ENCODE data around the gene NPDC1. TPM values are rescaled to one million over a fixed set of nuclear protein-coding genes. Genes with fewer than 3 reads are reported as not detected.

The NPDC1 gene
- total RNA-seq, 2 experiments from 2014 or later = 82.8 to 89.2 TPM

DNA sequence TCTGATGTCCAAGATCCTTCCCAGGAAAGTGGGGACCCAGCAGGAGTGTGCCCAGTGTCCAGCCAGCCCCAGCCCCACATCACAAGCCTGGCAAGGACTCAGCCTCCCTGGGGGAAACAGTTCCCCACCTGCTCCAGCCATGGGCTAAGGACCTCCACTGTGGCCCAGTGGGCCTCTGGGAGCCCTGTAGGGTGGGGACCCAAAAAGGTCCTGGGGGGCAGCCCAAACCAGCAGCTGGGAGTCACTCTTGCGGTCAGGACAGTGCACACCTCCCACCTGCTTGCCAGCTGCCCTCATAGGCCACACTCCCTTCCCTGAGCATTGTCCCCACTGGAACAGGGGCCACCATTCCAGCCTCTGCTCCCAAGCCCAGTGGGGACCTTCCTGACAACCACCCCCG is 19.6 kb downstream of the NPDC1 start:
- Mint-ChIP-seq H3K27ac (no peak overlapping the region), H3K4me3 (peak overlapping the region; percentile 37), H3K27me3 (no peaks in the 10 kb centered on the region), H3K36me3 (ENCODE audit: low read depth) (peaks cover 5% of the 10 kb centered on the region), H3K9me3 (no peaks in the 10 kb centered on the region), H3K4me1 (peaks cover 35% of the 10 kb centered on the region)
- DNase-seq = no peak
- CTCF ChIA-PET = interaction anchor here (0.8 to 7.3 kb wide), 4 partner anchors 9 to 214 kb away, joined by 3 to 105 read pairs (median 12); partner anchors contain the start of gene SAPCD2
- POLR2A ChIA-PET = interaction anchor here (0.9 to 2.3 kb wide), 6 partner anchors 9 to 40 kb away, joined by 3 to 12 read pairs (median 4); partner anchors contain the start of gene CLIC3

DNA sequence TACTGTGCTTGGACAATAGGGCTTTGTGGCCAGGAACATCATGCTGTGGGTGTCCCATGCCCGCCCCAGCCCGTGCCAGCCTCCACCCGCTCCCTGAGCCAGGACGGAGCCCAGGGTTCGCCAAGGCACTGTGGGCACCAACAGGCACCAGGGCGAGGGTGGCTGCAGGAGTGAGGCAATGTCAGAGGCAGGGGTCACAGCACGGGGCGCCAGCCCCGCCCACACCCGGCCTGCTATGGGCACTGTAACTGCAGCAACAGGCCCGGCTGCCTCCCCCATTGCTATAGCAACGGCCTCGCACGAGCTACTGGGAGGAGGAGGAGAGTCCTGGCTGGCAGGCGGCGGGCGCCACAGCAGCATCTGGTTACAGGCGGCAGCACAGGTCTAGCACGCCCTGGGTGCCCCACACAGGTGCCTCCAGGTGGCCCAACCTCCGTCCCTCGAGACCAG is 20.4 kb downstream of the NPDC1 start:
- peaks cover under 1% of the 10 kb centered on the region for H3K36me3 Mint-ChIP-seq (ENCODE audit: low read depth)
- no peaks in the 10 kb centered on the region for H3K9me3 Mint-ChIP-seq
- H3K27ac Mint-ChIP-seq = no peak overlapping the region
- no peak overlapping the region for H3K4me3 Mint-ChIP-seq
- POLR2A ChIA-PET = interaction anchor here (1.1 to 2.3 kb wide), 3 partner anchors 10 to 29 kb away, joined by 3 to 12 read pairs (median 7); partner anchors contain the start of gene CLIC3
- peaks cover 29% of the 10 kb centered on the region for H3K4me1 Mint-ChIP-seq
- H3K27me3 Mint-ChIP-seq = no peaks in the 10 kb centered on the region
- DNase-seq = no peak
- CTCF ChIA-PET = interaction anchor here (0.8 to 7.3 kb wide), 4 partner anchors 10 to 78 kb away, joined by 3 to 105 read pairs (median 12); partner anchors contain the start of gene SAPCD2

DNA sequence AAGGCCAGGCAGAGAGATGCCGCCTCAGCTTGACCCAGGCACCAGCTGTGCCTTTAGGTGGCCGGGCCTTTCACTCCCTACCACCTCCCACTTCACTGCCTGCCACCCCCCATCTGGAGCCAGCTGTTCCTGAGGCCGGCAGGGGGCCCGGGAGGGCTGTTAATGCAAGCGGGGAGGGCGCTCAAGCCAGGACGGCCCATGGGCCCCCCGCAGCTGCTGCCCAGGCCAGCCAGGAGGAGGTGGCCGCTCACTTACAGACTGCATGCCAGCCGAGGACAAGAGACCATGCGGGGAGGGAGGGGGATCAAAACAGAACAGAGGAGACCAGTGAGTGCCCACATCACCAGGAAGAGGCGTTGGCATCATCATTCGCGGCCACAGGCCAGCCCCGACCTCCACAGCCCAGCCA is 22.4 kb downstream of the NPDC1 start:
- POLR2A ChIA-PET = no interaction called here
- no peaks in the 10 kb centered on the region for H3K9me3 Mint-ChIP-seq
- H3K27me3 Mint-ChIP-seq = no peaks in the 10 kb centered on the region
- CTCF ChIA-PET = interaction anchor here (1.6 kb wide), 1 partner anchor 12 kb away, joined by 5 read pairs; no protein-coding TSS in a partner anchor
- H3K4me3 Mint-ChIP-seq = no peak overlapping the region
- peaks cover 15% of the 10 kb centered on the region for H3K4me1 Mint-ChIP-seq
- DNase-seq = no peak
- peaks cover 3% of the 10 kb centered on the region for H3K36me3 Mint-ChIP-seq (ENCODE audit: low read depth)
- no peak overlapping the region for H3K27ac Mint-ChIP-seq

DNA sequence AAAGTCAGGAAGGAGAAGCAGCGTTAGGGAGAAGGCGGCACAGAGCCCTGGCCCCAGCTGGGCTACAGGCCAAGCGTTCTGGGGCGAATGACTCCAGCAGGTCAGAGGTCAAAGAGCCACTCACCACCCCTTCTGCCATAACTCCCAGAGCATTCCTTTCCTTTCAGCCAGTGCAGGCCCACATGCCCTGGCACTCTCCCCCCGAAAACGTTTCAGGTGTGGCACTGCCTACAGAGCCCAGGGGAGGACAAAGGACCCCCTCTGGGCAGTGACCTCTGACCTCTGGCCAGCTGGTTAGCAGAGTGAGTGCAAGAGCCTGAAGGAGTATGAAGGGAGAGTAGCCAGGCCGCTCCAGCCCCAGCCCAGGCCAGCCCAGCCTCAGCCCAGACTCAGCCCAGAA is 22.8 kb downstream of the NPDC1 start:
- no peak for DNase-seq
- Mint-ChIP-seq H3K27me3 (no peaks in the 10 kb centered on the region), H3K36me3 (ENCODE audit: low read depth) (peaks cover 3% of the 10 kb centered on the region), H3K27ac (no peak overlapping the region), H3K4me1 (peaks cover 15% of the 10 kb centered on the region), H3K4me3 (no peak overlapping the region), H3K9me3 (no peaks in the 10 kb centered on the region)
- POLR2A ChIA-PET = no interaction called here
- CTCF ChIA-PET = interaction anchor here (1.6 kb wide), 1 partner anchor 13 kb away, joined by 5 read pairs; no protein-coding TSS in a partner anchor

DNA sequence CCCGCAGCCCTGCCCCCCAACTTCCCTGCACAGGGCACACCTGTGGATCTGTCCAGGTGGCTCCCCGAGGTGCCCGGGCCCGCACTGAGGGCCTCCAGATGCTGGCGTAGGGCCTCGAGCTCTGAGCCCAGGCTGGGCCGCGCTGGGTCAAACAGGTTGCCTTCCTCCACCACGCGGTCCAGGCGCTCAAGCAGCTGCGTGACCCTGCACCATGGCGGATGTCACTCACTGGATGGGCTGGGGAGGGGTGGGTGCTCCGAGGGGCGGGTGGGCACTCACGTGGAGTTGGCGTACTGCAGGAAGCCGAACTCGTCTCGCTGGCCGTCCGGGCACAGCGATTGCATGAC is 23.3 kb downstream of the NPDC1 start:
- POLR2A ChIA-PET = interaction anchor here (0.6 to 1.0 kb wide), 2 partner anchors 12 to 54 kb away, joined by 3 to 4 read pairs; no protein-coding TSS in a partner anchor
- H3K4me1 Mint-ChIP-seq = peaks cover 15% of the 10 kb centered on the region
- H3K27ac Mint-ChIP-seq = no peak overlapping the region
- no peak for DNase-seq
- H3K9me3 Mint-ChIP-seq = no peaks in the 10 kb centered on the region
- H3K27me3 Mint-ChIP-seq = no peaks in the 10 kb centered on the region
- H3K4me3 Mint-ChIP-seq = no peak overlapping the region
- peaks cover 3% of the 10 kb centered on the region for H3K36me3 Mint-ChIP-seq (ENCODE audit: low read depth)
- CTCF ChIA-PET = interaction anchor here (1.6 kb wide), 1 partner anchor 13 kb away, joined by 5 read pairs; no protein-coding TSS in a partner anchor

DNA sequence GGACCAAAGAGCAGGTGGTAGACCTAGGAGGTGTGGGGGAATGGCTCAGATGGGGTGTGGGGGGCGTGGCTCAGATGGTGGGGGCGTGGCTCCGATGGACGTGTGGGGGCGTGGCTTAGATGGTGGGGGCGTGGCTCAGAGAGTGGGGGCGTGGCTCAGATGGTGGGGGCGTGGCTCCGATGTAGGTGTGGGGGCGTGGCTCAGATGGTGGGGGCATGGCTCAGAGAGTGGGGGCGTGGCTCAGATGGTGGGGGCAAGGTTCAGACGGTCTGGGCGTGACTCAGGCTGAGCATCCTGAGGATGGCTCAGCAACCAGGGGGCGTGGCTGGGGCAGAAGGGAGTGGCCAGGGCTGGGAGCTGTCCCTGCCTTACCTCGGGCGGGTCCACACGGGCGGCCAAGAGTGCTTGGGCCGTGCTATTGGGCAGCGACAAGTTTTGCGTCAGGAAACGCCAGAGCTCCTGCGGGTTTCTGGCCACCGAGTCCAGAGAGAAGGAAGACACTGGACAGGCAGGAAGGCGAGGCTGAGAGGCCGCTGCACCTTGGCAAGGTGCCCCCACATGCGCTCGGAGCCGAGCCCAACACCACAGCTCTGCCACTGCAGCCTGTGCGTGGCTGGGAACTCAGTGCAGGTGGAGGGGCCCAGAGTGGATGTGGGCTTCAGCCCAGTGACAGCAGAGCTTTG is 23.9 kb downstream of the NPDC1 start:
- Mint-ChIP-seq H3K9me3 (no peaks in the 10 kb centered on the region), H3K4me1 (peaks cover 12% of the 10 kb centered on the region), H3K36me3 (ENCODE audit: low read depth) (peaks cover 3% of the 10 kb centered on the region), H3K27ac (peak overlapping the region; percentile 56), H3K4me3 (no peak overlapping the region), H3K27me3 (no peaks in the 10 kb centered on the region)
- DNase-seq = peak; percentile 86
- ChIA-PET CTCF (interaction anchor here (1.6 kb wide), 1 partner anchor 14 kb away, joined by 5 read pairs; no protein-coding TSS in a partner anchor), POLR2A (interaction anchor here (0.6 to 1.6 kb wide), 3 partner anchors 12 to 54 kb away, joined by 3 to 8 read pairs (median 4); no protein-coding TSS in a partner anchor)

DNA sequence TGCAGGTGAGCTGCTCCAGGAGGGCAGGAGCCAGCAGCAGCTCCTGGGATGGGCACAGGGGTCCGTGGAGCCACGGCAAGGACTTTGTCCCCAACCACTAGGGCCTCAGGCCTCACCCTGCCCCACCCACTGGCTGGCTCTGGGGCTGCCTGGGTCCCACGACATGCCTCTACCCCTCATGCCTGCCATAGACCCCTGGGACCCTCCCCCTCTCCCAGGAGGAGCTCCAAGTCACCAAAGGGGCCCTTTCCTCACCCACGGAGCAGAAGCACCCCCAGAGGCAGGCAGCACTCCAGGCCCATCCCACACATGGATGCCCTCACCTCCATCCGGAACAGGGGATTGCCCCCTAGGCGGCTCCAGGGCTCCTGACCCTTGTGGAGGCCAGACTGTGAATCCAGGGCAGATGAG is 24.4 kb downstream of the NPDC1 start:
- Mint-ChIP-seq H3K9me3 (no peaks in the 10 kb centered on the region), H3K27ac (no peak overlapping the region), H3K27me3 (no peaks in the 10 kb centered on the region), H3K4me1 (peaks cover 9% of the 10 kb centered on the region), H3K4me3 (no peak overlapping the region), H3K36me3 (ENCODE audit: low read depth) (peaks cover 7% of the 10 kb centered on the region)
- ChIA-PET CTCF (no interaction called here), POLR2A (interaction anchor here (1.2 to 1.6 kb wide), 2 partner anchors 25 to 28 kb away, joined by 3 to 8 read pairs; partner anchors contain the start of gene NPDC1)
- DNase-seq = no peak

DNA sequence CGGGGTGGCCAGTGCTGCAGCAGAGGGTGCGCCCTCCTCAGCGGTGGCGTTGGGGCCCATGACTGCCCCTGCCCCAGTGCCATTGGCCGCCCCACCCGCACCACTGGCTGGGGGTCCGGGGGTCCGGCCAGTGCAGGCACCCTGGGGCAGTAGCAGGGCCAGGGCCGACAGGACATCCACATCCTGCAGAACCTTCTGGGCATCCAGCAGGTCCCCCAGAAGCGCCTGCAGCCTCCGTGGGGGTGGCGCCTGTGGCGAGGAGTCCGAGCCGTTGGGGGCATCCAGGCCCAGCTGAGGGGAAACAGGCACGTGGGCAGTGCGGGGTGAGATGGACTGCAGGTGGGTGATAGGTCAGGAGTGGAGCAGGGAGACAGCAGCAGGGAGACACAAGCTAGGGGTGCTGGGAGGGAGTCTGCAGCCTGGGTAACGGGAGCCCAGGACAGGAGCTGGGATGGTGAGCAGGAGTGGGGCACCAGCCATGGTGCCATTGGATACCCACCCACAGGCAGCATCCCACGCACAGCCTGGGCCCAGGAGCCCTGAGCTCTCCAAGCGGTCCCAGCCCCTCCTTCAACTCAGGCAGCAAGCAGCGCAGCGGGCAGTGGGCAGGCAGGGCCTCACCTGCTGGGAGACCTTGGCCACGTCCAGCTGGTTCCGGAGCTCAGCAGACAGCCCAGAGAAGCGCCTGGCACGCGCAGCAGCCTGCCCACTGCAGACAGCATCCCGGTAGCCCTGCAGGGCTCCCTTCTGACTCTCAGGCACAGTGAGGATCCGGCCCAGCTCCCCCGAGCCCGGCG is 25.0 kb downstream of the NPDC1 start:
- ChIA-PET CTCF (interaction anchor here (0.9 to 2.3 kb wide), 2 partner anchors 9 to 26 kb away, joined by 5 to 11 read pairs; no protein-coding TSS in a partner anchor), POLR2A (interaction anchor here (1.2 to 1.6 kb wide), 2 partner anchors 26 to 28 kb away, joined by 3 to 8 read pairs; partner anchors contain the start of gene NPDC1)
- Mint-ChIP-seq H3K4me3 (no peak overlapping the region), H3K27ac (no peak overlapping the region), H3K36me3 (ENCODE audit: low read depth) (peaks cover 7% of the 10 kb centered on the region), H3K9me3 (no peaks in the 10 kb centered on the region), H3K27me3 (no peaks in the 10 kb centered on the region), H3K4me1 (peaks cover 6% of the 10 kb centered on the region)
- no peak for DNase-seq

DNA sequence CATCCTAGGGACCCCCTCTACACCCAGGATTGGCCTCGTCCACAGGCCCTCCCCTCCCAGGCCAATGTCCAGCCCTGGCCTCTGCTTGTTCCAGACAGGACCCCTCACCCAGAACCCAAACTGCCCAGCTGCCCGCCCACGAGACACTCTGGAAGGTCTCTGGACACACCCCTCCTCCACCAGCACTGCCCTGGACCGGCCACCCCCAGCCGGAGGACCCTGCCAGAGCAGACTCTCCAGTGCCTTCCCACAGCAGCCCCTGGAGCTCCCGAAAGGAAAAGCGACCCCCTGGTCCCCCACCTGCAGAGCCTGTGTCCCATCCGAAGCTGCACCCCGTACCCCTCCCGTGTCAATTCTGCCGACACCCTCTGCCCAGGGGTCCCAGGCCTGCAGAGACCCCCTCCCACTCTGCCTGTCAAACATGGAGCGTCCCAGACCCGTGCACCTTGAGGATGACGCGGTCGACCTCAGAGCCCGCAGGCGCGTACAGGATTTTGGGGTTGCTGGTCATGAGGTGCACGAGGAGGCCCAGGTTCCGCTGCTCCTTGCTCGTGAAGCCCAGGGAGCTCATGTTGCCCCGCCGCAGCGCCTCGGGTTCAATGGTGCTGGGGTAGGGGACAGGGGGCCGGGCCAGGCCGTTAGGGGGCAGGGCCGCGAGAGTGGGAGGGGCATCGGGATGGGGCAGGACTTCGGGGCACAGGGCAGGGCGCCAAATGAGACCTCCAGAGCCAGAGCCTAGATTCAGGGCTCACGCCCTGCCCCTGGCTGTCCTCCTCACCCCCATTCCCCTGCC is 25.9 kb downstream of the NPDC1 start:
- CTCF ChIA-PET = interaction anchor here (0.9 to 2.3 kb wide), 3 partner anchors 9 to 27 kb away, joined by 3 to 11 read pairs (median 5); no protein-coding TSS in a partner anchor
- Mint-ChIP-seq H3K36me3 (ENCODE audit: low read depth) (peaks cover 7% of the 10 kb centered on the region), H3K9me3 (no peaks in the 10 kb centered on the region), H3K4me1 (peaks cover 6% of the 10 kb centered on the region), H3K4me3 (no peak overlapping the region), H3K27me3 (no peaks in the 10 kb centered on the region), H3K27ac (no peak overlapping the region)
- no peak for DNase-seq
- POLR2A ChIA-PET = no interaction called here

DNA sequence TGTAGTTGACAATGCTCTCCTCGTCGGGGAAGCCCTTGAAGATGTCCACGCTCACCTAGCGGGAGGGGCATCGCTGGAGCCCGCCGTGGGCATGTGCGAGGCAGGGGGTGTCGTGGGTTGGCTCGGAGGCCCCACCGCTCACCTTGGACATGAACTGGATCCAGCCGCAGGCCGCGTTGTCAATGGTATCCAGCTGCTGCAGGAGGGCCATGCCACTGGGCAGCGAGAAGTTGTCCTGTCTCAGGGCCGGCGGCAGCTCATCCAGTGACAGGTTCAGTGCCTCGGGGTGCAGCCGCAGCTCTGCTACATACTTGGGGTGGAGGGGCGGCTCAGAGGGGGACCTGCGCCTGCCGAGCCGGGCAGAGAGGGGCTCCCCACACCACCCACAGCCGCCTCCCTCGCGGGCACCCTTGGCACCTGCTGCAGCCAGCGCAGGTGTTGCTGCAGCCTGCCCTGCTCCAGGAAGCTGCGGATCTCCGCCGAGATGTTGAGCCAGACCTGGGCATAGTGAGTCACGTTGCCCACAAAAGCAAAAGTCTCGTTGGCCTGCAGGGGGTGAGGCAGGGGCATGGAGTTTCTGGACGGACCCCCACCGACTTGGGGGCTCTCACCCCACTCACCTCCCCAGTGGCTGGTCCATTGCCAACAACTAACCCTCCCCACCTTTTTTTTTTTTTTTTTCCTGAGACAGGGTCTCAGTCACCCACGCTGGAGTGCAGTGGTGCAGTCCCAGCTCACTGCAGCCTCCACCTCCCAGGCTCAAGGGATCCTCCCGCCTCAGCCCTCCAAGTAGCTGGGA is 27.0 kb downstream of the NPDC1 start:
- no peaks in the 10 kb centered on the region for H3K27me3 Mint-ChIP-seq
- POLR2A ChIA-PET = interaction anchor here (2.5 kb wide), 1 partner anchor 27 kb away, joined by 7 read pairs; the partner anchor contains the start of gene PAXX
- H3K36me3 Mint-ChIP-seq (ENCODE audit: low read depth) = peaks cover 9% of the 10 kb centered on the region
- H3K4me3 Mint-ChIP-seq = no peak overlapping the region
- no peak for DNase-seq
- H3K9me3 Mint-ChIP-seq = no peaks in the 10 kb centered on the region
- no peak overlapping the region for H3K27ac Mint-ChIP-seq
- CTCF ChIA-PET = interaction anchor here (1.3 to 2.3 kb wide), 2 partner anchors 11 to 16 kb away, joined by 3 to 11 read pairs; no protein-coding TSS in a partner anchor
- H3K4me1 Mint-ChIP-seq = peaks cover 6% of the 10 kb centered on the region

DNA sequence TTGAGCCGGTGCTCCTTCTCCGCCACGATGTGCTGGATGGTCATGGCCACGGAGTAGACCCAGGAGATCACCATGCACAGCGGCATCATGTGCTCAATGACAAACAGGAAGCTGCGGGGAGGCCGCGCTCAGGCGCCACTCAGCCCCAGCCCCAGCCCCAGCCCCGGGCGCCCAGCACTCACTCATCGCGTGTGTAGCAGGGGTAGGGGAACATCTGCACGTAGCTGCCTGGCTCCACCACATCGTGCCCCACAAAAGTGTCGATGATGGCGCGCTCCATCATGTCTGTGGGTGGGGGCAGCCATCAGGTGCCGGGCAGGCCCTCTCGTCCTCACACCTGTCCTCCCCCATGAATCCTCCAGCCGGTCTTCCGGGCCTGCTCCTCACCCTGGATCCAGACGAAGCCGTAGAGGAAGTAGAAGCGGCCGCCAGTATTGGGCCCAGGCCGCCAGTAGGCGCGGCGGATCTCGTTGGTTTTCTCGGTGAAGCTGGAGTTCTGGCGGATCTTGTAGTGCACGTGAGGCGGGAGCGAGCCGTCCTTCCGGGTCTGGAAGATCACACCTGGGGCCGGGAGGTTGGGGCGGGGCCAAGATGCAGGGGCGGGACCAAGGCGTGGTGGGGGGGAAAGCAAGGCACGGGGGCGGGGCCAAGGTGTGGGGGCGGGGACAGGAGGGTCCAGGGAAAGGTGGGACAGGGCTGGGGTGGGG is 28.0 kb downstream of the NPDC1 start:
- no peaks in the 10 kb centered on the region for H3K27me3 Mint-ChIP-seq
- H3K27ac Mint-ChIP-seq = no peak overlapping the region
- no peaks in the 10 kb centered on the region for H3K9me3 Mint-ChIP-seq
- H3K4me3 Mint-ChIP-seq = no peak overlapping the region
- H3K4me1 Mint-ChIP-seq = peaks cover 6% of the 10 kb centered on the region
- peaks cover 9% of the 10 kb centered on the region for H3K36me3 Mint-ChIP-seq (ENCODE audit: low read depth)
- CTCF ChIA-PET = no interaction called here
- POLR2A ChIA-PET = interaction anchor here (2.5 kb wide), 1 partner anchor 26 kb away, joined by 7 read pairs; the partner anchor contains the start of gene PAXX
- no peak for DNase-seq

Data from activated CD4-positive, alpha-beta memory T cell treated with anti-CD3 and anti-CD28 coated beads, Interleukin-2, amount 10 ng/mL, durations not matched to agents 7 days and 5 days (primary cell).